ENCODE measurements around the gene ITGB3.
"Not testable (repeated sequence)": the region's sequence is repeated elsewhere in the genome, so short reads cannot be mapped to it uniquely, and the experiment has no call there.

ITGB3 gene

DNA sequence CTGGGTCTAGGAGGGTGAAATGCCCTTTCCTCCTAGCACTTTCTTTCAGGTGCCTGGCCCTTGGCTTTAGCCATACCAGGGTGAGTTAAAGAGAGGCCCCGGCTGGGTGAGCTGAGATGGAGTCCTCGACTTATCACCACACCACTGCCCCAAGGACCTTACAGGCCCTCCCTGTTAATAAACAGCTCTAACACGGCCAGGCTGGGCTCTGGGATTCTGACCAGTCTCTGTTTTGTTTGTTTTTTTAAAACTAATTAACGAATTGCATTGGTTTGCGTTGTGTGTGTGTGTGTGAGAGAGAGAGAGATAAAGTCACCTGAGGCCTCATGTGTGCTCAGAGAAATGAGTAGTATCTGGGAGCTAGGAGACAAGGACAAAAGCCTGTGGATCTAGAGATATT, 30.2 kb upstream of the ITGB3 start:
- DNase-seq, result no peak

DNA sequence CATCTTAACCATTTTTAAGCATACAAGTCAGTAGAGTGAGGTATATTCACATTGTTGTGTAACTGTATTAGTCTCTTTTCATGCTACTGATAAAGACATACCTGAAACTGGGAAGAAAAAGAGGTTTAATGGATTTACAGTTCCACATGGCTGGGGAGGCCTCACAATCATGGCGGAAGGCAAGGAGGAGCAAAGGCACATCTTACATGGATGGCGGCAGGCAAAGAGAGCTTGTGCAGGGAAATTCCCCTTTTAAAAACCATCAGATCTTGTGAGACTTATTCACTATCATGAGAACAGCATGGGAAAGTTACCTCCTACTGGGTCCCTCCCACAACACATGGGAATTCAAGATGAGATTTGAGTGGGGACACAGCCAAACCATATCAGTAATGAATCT, 29.6 kb upstream of the ITGB3 start:
- DNase-seq, result not testable (repeated sequence)

DNA sequence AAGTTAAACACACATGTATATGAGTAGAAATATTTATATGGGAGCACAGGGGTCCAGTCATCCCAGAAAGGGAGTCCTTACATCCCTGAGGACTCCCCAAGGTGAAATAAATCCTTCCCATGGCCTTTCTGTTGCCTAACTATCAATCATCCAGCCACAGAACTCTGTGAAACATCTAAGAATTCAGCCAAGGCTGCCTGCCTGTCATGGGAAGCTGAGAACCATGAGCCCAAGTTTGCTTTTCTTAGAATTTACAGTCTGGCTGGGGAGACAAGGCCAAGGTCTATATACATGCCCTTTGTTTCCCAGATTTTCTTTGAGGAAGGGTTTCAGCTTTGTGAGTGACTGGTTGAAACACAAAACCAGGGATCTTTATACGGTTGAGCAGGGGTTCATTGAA, 28.7 kb upstream of the ITGB3 start:
- no peak for DNase-seq

DNA sequence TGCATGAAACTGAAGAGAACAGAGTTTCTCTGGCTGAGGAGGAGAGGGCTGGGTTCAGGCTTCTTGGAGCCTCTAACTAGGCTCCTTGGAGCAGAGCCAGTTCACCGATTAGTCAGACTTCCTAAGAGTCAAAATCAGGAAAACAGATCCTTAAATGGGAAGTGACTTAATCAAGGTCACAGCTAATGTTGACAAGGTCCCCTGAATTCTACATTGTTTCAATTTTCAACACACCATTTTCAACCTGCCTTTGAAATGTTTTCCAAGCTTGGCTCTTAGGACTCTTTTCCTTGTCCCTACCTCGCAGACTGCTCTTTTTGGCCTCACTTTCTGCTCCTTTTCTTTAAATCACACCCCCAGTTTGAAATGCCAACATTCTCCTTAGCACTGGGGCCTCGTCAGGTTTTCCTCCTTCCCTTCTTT, 28.2 kb upstream of the ITGB3 start:
- no peak for DNase-seq

DNA sequence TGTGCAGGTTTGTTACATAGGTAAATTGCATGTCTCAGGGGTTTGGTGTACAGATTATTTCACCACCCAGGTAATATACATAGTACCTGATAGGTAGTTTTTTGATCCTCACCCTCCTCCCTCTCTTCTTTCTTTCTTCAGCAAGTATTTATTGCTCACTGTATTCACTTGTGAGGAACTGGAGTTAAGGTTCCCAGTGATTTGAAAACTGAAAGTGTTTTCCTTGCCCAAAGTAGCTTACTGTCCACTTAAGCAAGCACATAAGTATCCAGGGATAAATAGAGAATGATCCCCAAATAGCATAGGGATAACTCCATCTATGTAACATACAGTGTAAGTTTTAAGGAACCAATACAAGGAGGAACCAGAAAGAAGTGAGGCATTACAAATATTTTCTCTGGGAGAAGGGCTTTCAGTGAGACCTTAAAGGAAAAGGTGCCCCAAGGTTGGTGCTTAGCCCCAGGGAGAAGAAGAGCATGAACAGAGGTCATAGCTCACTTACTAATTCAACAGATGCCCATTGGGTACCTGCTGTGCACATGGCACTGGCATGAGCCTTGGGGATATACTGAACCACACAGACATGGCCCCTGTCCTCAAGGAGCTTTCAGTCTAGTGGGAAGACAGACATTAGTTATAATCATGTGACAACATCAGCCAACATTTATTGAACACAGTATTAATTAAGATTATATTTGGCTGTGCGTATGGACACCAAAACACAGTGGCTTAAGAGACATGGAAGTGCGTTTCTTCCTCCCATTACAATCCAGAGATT, 27.5 kb upstream of the ITGB3 start:
- no peak for DNase-seq

DNA sequence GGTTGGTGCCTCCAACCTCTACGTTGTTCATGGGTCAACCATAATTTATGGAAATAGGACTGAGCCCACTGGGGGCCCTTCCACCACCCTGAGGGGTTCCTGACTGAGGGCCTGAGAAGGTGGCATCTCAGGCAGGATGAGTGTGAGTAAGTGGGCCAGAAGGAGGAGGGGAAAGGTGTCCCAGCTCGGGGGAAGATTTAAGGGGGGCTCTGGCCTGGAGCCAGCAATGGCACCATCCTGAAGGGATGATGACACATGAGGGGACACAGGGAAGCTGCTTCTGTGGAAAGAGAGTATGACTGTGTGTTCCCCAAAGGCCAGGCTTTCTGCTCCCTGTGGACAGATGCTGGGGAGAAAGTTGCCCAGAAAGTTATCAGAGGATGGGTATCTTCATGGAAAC, 25.8 kb upstream of the ITGB3 start:
- DNase-seq, result no peak

DNA sequence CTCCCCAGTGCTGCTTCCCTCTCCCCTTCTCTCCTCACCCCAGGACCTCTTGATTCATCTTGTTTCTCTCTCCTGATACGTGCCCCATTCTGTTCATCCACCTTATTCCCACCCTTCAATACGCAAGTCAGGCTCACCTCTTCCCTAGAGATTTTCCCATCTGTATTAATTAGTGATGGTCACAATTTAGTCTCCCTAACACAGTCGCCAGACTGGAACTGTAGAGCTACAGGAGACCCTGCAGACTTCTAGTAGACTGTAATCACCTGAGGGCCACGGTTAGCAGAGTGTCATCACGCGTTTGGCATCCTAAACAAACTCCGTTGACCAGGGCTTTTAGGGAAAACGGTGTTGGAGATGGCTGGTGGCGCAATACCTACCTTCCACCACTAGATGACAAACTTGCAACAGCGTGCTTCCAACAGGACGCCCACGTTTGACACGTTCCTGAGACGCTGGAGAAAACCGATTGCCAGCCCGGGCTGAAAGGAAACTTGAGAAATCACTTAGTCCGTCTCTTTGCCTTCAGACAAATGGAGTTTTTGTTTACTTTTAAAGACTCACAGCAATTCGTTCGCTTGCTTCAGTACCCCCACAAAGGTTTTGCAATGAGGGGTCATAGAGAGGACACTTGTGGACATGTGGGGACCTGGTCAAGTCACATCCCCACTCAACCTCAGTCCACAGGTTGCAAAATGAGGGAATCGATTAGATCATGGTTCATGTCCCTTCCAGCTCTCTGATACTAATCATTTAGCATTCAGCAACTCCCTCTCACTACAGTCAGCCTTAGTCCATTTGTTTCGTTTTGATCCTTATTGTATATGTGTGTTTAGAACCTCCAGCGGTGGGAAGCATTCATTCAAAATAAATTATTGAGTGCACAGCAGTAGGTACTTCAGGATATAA, 23.8 kb upstream of the ITGB3 start:
- peak; percentile 76 for DNase-seq

DNA sequence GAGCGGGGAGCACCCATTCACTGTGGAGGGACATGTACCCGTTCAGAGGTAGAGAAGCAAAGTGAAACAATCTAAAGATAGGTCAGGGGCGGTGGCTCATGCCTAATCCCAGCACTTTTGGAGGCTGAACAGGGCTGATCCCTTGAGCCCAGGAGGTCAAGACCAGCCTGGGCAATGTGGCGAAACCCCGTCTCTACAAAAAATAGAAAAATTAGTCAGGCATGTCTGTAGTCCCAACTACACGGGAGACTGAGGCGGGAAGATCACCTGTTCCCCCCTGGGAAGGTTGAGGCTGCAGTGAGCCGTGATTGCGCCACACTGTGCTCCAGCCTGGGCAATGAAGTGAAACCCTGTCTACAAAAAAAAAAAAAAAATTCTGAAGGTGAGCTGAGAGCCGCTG, 22.8 kb upstream of the ITGB3 start:
- no peak for DNase-seq

DNA sequence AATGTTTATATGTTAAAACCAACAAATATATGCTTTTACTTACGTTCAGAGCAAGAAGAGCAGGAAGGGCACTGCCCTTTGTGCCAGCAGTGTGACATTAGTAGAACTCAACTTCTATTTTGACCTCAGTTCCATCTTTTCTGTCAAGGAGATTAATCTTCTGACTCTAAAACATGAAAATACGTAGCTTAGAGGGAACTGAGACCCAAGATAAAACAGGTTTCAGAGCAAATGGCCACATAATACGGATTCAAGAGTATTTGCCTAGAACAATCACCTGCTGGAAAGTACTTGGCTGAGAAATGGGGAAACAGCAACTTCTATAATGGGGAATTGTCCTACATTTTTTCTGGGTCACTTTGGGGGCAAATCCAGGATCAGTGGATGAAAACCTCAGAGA, 22.3 kb upstream of the ITGB3 start:
- DNase-seq, result no peak

DNA sequence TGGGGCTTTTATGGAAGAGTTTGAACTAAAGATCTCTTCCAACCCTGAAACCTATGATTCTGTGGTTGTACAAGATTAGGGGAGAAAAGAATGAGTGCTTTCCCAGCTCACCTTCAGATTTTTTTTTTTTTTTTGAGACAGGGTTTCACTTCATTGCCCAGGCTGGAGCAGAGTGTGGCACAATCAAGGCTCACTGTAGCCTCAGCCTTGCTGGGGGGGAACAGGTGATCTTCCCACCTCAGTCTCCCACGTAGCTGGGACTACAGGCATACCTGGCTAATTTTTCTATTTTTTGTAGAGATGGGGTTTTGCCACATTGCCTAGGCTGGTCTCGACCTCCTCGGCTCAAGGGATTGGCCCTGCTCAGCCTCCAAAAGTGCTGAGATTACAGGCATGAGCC, 21.8 kb upstream of the ITGB3 start:
- no peak for DNase-seq

DNA sequence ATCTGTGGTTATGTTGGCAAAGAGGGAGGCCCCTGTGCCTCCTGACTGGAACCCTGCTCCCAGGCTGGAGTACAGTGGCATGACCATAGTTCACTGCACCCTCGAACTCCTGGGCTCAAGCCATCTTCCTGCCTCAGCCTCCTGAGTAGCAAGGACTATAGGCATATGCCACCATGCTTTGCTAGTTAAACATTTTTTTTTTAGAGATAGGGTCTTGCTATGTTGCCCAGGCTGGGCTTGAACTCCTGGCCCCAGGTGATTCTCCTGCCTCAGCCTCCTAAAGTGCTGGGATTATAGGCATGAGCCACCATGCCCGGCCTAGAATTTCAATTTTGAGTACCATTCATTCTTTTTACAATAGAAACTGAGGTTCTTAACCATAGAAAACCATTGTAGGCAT, 21.2 kb upstream of the ITGB3 start:
- DNase-seq, result no peak

DNA sequence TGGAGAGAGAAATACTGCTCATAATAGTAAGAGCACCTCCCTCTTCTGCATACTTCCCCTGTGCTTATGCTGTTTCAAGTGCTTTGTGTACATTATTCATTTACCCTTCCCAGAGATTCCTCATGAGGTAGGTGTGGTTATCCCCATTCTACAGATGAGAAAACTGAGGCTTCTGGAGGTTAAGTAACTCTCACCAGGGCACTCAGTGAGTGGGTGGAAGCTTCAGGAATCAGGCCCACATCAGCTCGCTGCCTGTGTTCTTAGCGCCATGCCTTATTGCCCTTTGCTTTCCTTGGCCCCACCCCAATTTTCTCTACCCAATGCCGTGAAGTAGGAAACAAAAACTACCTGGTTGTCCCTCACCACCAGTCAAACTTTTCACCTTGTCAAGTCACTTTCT, 18.1 kb upstream of the ITGB3 start:
- no peak for DNase-seq

DNA sequence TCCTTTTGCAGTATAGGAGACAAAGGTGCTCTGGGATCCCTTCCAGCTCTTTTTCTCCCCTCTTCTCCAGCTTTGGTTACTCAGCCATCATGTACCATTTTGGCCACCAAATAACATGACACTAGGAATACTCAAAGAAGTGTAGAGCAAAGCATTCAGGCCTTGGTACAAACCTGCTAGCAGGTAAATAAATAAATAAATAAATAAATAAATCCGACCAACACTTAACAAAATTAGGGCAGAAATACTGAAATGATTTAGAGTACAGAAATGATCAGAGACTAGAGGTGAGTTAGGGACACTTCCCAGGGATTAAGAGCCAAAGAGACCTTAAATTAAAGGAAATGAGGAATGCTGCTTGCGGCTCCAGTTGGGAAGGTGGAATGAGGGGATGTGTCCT, 17.7 kb upstream of the ITGB3 start:
- no peak for DNase-seq

DNA sequence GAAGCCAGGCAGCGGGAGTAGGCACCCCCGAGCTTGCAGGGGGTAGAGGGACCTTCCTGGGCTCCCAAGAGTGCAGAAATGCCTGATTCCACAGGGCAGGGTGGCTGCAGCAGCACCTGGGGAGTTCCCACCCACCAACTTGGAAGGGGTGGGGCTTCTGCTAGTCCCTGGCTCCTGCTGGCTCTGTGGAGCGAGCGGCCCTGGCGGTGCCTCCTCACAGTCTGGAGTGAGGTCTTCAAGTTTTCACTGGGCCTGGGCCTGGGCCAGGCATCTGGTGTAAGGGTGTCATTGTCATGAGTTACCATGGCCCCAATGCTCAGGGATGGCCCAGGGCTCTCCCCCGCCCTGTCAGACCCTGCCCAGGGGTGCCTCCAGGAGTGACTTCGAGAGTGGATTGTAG, 15.8 kb upstream of the ITGB3 start:
- DNase-seq, result no peak

DNA sequence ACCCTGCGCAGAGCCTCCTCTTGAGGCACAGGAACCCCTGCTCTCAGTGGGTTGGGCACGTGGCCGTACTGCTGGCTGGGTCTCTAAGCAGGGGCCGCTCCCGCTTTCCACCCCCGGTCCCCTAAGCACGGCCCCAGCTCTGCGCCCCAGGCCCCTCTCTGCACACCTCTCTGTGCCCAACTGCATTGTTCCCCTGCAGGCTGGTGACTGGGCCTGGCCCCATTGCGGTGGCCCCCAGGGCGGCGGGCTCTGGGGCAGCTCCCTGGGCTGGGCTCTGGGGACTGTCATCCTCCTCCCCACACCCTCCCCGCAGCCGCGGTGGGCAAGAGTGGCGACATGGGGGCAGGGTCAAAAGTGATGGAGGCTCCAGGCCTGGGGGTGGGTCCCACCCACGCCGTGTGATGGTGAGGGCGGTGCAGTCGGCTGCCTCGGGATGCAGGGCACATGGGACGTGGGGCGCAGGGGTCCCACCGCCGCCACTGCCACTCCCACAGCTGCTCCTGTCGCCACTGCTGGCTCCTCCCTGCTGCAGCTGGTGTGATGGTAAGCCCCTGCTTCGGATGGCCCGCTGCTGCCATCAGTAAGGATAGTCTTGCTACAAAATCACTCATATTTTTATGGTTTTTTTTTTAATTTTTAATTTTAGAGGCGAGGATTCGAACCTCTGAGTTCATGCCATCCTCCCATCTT, 15.2 kb upstream of the ITGB3 start:
- no peak for DNase-seq

DNA sequence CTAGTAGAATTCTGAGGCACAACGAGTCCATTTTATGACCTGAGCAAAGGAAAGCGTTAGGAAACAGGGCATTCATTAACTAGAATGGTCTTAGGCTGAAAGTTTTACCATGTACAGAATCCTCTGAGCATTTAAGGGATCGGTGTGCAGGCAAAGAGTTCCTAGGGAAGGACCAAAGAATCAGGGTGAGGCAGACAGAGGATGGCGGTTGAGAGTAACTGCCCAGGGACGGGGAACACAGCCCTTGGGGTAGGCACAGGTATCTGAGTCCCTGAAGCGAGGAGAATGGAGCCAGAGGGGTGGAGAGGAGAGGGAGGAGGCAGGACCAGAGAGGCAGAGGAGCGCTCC, 14.0 kb upstream of the ITGB3 start:
- DNase-seq, result no peak

DNA sequence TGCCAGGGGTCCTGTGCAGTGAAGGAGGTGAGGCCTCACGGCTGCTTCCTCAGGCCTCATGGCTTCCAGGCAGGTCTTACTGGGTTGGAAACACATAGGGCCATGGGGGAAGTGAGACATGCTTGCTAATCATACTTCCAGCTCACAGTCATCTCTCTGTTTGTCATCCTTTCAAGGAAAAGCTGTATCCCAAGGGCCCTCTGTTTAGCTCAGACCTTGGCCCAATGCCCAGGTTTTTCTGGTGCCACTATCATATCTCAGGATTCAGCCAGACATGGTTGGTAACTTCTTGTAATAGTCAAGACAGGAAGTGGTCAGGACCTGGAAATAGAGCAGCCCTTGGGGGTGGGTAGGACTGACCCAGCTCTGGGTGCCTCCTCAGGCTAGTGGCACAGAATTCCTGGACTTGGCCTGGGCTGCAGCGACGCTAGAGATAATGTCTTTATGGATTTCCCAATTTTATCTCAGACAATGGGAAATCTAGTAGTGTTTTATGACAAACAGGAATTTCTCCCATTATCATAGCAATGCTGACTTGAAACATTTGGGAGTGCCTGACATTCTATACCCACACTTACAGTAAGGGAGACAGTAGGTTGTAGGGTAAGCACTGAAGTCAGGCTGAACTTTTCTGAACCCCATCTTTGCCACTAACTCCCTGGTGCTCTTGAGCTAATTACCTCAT, 13.5 kb upstream of the ITGB3 start:
- no peak for DNase-seq

DNA sequence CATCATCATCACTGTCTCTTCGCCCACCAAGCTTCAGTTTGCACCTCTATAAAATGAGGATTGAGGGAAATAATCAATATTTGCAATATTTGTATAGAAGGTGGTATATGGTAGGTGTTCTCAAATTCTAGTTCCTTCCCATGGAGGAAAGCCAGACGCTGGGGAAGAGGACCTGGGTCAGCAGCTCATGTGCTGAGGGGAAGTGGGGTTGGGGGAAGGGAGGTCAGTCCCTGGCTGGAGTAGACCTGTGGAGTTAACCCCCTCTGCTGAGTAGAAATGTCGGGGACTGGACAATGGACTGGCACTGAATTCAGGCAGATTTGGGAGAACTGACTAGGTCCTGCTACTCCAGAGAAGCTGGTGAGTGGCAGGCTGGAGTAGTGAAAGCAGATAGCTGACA, 12.8 kb upstream of the ITGB3 start:
- DNase-seq, result no peak

DNA sequence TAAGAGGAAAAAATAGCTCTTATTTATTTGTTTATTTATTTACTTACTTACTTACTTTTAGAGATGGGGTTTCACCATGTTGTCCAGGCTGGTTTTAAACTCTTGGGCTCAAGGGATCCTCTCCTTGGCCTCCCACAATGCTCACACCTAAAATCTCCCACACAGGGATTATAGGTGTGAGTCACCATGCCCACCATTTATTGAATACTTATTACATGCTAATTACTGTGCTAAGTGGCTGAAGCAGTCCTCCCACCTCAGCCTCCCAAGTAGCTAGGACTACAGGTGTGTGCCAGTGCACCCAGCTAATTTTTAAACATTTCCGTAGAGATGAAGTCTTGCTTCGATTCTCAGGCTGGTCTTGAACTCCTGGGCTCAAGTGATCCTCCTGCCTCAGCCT, 11.0 kb upstream of the ITGB3 start:
- no peak for DNase-seq

DNA sequence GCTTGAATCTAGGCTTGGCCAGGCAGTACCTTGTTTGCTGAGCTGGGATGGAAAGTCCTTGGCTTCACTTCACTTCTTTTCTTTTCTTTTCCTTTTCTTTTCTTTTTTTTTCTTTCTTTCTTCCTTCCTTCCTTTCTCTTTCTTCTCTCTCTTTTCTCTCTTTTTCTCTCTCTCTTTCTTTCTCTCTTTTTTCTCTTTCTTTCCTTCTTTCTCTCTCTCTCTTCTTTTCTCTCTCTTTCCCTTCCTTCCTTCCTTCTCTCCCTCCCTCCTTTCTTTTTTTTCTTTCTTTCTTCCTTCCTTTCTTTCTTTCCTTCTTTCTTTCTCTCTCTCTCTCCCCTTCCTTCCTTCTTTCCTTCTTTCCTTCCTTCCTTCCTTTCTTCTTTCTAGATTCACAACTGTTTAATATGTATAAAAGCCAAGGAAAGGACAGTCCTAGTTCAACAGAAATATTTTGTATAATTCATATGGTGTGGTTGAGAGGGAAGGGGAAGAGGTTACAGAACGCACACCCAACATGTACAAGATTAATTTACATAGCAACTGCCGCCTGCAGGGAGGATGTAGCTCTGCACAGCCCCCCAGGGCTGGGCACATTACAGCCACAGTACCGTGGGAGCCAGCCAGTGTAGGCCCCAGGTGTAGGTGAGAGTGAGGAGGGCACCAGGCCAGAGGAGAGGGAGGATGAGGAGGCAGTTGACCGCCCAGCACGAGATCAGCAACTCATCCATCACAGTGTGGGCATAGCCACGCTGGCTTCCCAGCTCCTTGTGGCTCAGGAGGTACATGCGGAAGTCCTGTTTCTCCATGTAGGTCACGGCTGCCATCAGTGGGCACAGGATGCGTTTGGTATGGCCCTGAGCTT, 9.7 kb upstream of the ITGB3 start:
- no peak for DNase-seq

DNA sequence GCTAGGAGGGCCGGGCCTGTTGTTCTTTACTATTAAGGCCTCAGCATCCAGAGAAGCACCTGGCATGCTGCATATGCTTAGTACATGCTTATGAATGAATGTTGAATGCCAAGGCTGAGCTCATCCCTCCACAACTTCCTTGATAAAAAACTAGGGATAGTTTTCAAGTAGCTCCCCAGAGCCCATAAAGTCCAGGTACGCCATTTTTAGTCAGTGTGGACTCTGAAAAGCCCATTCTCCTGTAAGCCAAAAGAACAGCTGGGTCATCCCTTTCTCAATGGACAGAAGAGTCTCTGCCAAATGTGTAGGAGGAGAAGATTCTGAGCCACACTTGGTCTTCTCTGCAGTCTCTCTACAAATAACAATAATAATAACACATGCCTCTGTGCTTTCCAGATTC, 8.9 kb upstream of the ITGB3 start:
- DNase-seq, result no peak

DNA sequence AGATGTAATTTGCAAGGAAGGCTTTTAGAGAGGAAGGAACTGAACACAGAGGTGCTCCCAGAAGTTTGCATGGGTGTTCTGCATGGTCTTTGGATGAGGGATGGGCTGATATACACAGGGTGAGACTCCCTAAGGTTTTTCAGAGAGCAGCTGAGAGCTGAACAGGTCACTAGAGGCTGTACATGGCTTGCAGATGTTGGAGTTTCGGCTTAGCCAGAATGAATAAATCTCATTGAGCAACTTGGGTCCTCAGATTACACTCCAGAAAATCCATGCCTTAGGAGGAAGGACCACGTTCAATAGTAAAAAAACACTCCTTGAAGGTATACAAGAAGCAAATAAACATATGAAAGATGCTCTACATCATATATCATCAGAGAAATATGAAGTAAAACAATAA, 7.5 kb upstream of the ITGB3 start:
- DNase-seq, result no peak

Data from CD4-positive, alpha-beta T cell treated with Interleukin-17A for 4 hours (primary cell).